HEK293 (cell line): ENCODE results near the gene CCDC78.

ENCODE experiments used
- CTCF ChIA-PET: fragments of 350-600 bp; formaldehyde crosslinking; extraction: SDS; loops from one replicate; lab custom pipeline; 2021; ENCODE audit warnings: antibody characterized with exemption; lab: Yijun Ruan, JAX
- POLR2A ChIA-PET: fragments of 300-600 bp; formaldehyde crosslinking; extraction: SDS; loops from one replicate; lab custom pipeline; 2020; ENCODE audit warnings: antibody characterized with exemption, inconsistent platforms; lab: Yijun Ruan, JAX
- H3K27ac ChIP-seq: fragments of 200-500 bp; sonication (Bioruptor generic); 2 replicates; pipeline ENCODE4 v1.5.1; 2014; ENCODE audit warnings: low read depth, low read length, control low read depth, inconsistent platforms; ENCODE audit errors: extremely low read depth
- H3K36me3 ChIP-seq, 2 experiments: fragments of 200-500 bp in 1 of 2; sonication (Bioruptor generic) in 1 of 2; 1 replicate in 1 of 2; 2 replicates in 1 of 2; pipeline ENCODE4 v1.5.1; 2014 to 2017; ENCODE audit warnings: inconsistent platforms in 2 of 2, low read length in 2 of 2; ENCODE audit not compliant: control insufficient read depth in 2 of 2, insufficient read depth in 1 of 2
- H3K4me1 ChIP-seq: fragments of 200-500 bp; sonication (Bioruptor generic); 2 replicates; pipeline ENCODE4 v1.5.1; 2014; ENCODE audit warnings: mild to moderate bottlenecking, low read length, inconsistent platforms; ENCODE audit not compliant: control insufficient read depth, insufficient read depth
- H3K4me3 ChIP-seq: 2 replicates; pipeline ENCODE4 v1.5.1; 2011; ENCODE audit warnings: low read depth, mild to moderate bottlenecking, control low read depth, low read length, moderate library complexity
- H3K9me3 ChIP-seq: fragments of 200-500 bp; sonication (Bioruptor generic); 2 replicates; pipeline ENCODE4 v1.5.1; 2014; ENCODE audit warnings: low read depth, low read length, inconsistent platforms; ENCODE audit not compliant: control insufficient read depth, insufficient read depth
- EGR2 ChIP-seq: fragments of 450-650 bp; formaldehyde crosslinking; IDR thresholded peaks from 2 replicates; pipeline ENCODE4 v1.5.1; 2016; ENCODE audit warnings: low read depth, missing biosample characterization, missing genetic modification characterization
- HOXC10 ChIP-seq: sonication (generic); formaldehyde crosslinking; IDR thresholded peaks from 2 replicates; pipeline ENCODE4 v1.8.1; 2023; ENCODE audit warnings: mild to moderate bottlenecking, missing genetic modification reagents
- IKZF3 ChIP-seq: fragments of 450-650 bp; IDR thresholded peaks from 2 replicates; pipeline ENCODE4 v1.5.0; 2018; ENCODE audit warnings: missing biosample characterization, mild to moderate bottlenecking, missing genetic modification characterization, moderate library complexity
- KLF1 ChIP-seq: fragments of 450-650 bp; formaldehyde crosslinking; IDR thresholded peaks from 2 replicates; pipeline ENCODE4 v1.5.1; 2016; ENCODE audit warnings: missing biosample characterization, missing genetic modification characterization
- KLF9 ChIP-seq: fragments of 450-650 bp; formaldehyde crosslinking; IDR thresholded peaks from 2 replicates; pipeline ENCODE4 v1.5.1; 2016; ENCODE audit warnings: missing biosample characterization, missing genetic modification characterization, low read depth
- OSR2 ChIP-seq: fragments of 450-650 bp; formaldehyde crosslinking; IDR thresholded peaks from 2 replicates; pipeline ENCODE4 v1.5.1; 2016; ENCODE audit warnings: missing biosample characterization, missing genetic modification characterization
- SCRT1 ChIP-seq: fragments of 450-650 bp; formaldehyde crosslinking; IDR thresholded peaks from 2 replicates; pipeline ENCODE4 v1.5.1; 2016; ENCODE audit warnings: missing biosample characterization, missing genetic modification characterization, borderline replicate concordance
- SP3 ChIP-seq: fragments of 450-650 bp; formaldehyde crosslinking; IDR thresholded peaks from 2 replicates; pipeline ENCODE4 v1.5.1; 2016; ENCODE audit warnings: missing biosample characterization, missing genetic modification characterization
- TRIM28 ChIP-seq: IDR thresholded peaks from 2 replicates; pipeline ENCODE4 v1.6.1; 2011; ENCODE audit warnings: low read length, control low read depth, borderline replicate concordance
- ZFP69B ChIP-seq: fragments of 450-650 bp; formaldehyde crosslinking; IDR thresholded peaks from 2 replicates; pipeline ENCODE4 v1.5.1; 2016; ENCODE audit warnings: missing biosample characterization, missing genetic modification characterization
- ZNF146 ChIP-seq: fragments of 450-650 bp; formaldehyde crosslinking; IDR thresholded peaks from 2 replicates; pipeline ENCODE4 v1.5.1; 2016; ENCODE audit warnings: missing biosample characterization, missing genetic modification characterization
- ZNF174 ChIP-seq: fragments of 450-650 bp; formaldehyde crosslinking; IDR thresholded peaks from 2 replicates; pipeline ENCODE4 v1.5.0; 2017; ENCODE audit warnings: missing biosample characterization, mild to moderate bottlenecking, missing genetic modification characterization
- ZNF292 ChIP-seq: fragments of 450-650 bp; formaldehyde crosslinking; IDR thresholded peaks from 2 replicates; pipeline ENCODE4 v1.5.1; 2016; ENCODE audit warnings: low read depth, missing biosample characterization, missing genetic modification characterization, borderline replicate concordance
- ZNF394 ChIP-seq: fragments of 450-650 bp; formaldehyde crosslinking; IDR thresholded peaks from 2 replicates; pipeline ENCODE4 v1.5.1; 2016; ENCODE audit warnings: missing biosample characterization, missing genetic modification characterization, mild to moderate bottlenecking, moderate library complexity, borderline replicate concordance
- ZNF433 ChIP-seq: fragments of 450-650 bp; formaldehyde crosslinking; IDR thresholded peaks from 2 replicates; pipeline ENCODE4 v1.5.1; 2016; ENCODE audit warnings: missing biosample characterization, missing genetic modification characterization, low read depth
- ZNF561 ChIP-seq: fragments of 450-650 bp; IDR thresholded peaks from 2 replicates; pipeline ENCODE4 v1.5.1; 2018; ENCODE audit warnings: missing biosample characterization, missing genetic modification characterization, borderline replicate concordance
- ZNF626 ChIP-seq: fragments of 450-650 bp; sonication (Bioruptor Pico); formaldehyde crosslinking; IDR thresholded peaks from 2 replicates; pipeline ENCODE4 v1.5.1; 2018; ENCODE audit warnings: missing biosample characterization, missing genetic modification characterization, inconsistent platforms
- ZNF707 ChIP-seq: fragments of 450-650 bp; formaldehyde crosslinking; IDR thresholded peaks from 2 replicates; pipeline ENCODE4 v1.5.1; 2016; ENCODE audit warnings: missing biosample characterization, missing genetic modification characterization
- ZNF76 ChIP-seq: fragments of 450-650 bp; formaldehyde crosslinking; IDR thresholded peaks from 2 replicates; pipeline ENCODE4; 2016; ENCODE audit warnings: low read depth, missing biosample characterization, missing genetic modification characterization, borderline replicate concordance
- ZNF785 ChIP-seq: fragments of 450-650 bp; formaldehyde crosslinking; IDR thresholded peaks from 2 replicates; pipeline ENCODE4 v1.5.1; 2016; ENCODE audit warnings: missing biosample characterization, missing genetic modification characterization
- ZNF792 ChIP-seq: fragments of 450-650 bp; formaldehyde crosslinking; IDR thresholded peaks from 2 replicates; pipeline ENCODE4 v1.5.1; 2016; ENCODE audit warnings: missing biosample characterization, missing genetic modification characterization
- TF ChIP-seq, protein P1 (sequence below): fragments of 450-650 bp; formaldehyde crosslinking; IDR thresholded peaks from 2 replicates; pipeline ENCODE4 v1.5.1; 2016; ENCODE audit warnings: missing biosample characterization, missing genetic modification characterization
- TF ChIP-seq, protein P2 (sequence below): IDR thresholded peaks from 2 replicates; pipeline ENCODE4 v1.6.1; 2011; ENCODE audit warnings: mild to moderate bottlenecking, low read depth, low read length, borderline replicate concordance
- TF ChIP-seq, protein P3 (sequence below): fragments of 450-650 bp; formaldehyde crosslinking; IDR thresholded peaks from 2 replicates; pipeline ENCODE4 v1.5.1; 2016; ENCODE audit warnings: missing biosample characterization, missing genetic modification characterization, borderline replicate concordance
- TF ChIP-seq, protein P4 (sequence below): fragments of 450-650 bp; formaldehyde crosslinking; IDR thresholded peaks from 2 replicates; pipeline ENCODE4 v1.5.1; 2017; ENCODE audit warnings: missing biosample characterization, mild to moderate bottlenecking, missing genetic modification characterization, moderate library complexity
- TF ChIP-seq, protein P5 (sequence below): fragments of 450-650 bp; formaldehyde crosslinking; conservative IDR thresholded peaks from 2 replicates; pipeline ENCODE4 v1.5.1; 2016; ENCODE audit warnings: low read depth, missing biosample characterization, missing genetic modification characterization

Gene CCDC78

DNA sequence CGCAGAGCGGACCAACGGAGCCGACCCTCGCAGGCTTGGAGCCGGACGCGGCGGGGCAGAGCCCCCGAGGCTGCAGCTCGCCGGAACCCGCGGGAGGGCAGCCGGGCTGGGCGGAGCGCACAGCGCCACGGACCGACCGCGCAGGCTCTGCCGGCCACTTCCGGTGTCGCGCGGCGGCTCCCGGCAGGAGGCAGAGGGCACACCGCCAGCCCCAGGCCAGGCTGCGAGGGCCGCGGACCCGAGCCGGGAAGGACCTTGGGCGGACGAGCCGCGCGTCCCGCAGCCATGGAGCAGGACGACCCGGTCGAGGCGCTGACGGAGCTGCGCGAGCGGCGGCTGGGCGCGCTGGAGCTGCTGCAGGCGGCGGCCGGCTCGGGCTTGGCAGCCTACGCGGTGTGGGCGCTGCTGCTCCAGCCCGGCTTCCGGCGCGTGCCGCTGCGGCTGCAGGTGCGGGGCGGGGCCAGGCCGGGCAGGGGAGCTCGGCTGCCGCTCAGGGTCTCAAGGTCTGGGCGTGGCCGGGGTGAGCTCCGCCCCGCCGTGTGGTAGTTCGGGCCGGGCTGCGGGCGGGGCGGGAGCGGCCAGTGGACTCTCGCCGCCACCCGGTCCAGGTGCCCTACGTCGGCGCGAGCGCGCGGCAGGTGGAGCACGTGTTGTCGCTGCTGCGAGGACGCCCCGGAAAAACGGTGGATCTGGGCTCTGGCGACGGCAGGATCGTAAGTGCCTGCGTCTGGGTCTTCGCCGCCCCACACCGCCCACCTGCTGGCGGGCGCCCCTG, 5.1 kb downstream of the CCDC78 start, which contains the start of gene ANTKMT:
Gene ANTKMT (plus strand): TSS at position 157 of the 775 bp plus-strand sequence. CDS start 129 bp downstream, at position 286.
- ChIA-PET CTCF (interaction anchor here (0.6 to 5.7 kb wide), 10 partner anchors 9 to 336 kb away, joined by 3 to 34 read pairs (median 5); partner anchors contain the start of genes CHTF18, CIAO3 and RPUSD1), POLR2A (interaction anchor here (0.7 to 2.8 kb wide), 19 partner anchors 9 to 368 kb away, joined by 3 to 25 read pairs (median 6); partner anchors contain the start of genes CHTF18, CIAO3, GNG13 and RHOT2)
- H3K27ac ChIP-seq, result peak within 1 kb of the TSS; percentile 94
- TF ChIP-seq ZNF394 (tag by site-specific recombination) (no peak), ZNF626 (tag by site-specific recombination) (peak; percentile 93; the same call in 1 of the 2 replicates), ZNF174 (tag by site-specific recombination) (0 out of 2 replicates have a peak, but pooled peaks have one; percentile 74), ZNF76 (tag by site-specific recombination) (peak; percentile 49), ZNF785 (tag by site-specific recombination) (no peak), KLF9 (peak; percentile 52), HOXC10 (CRISPR knock-in tag) (0 out of 2 replicates have a peak, but pooled peaks have one; percentile 34), ZNF292 (no peak), SP3 (tag by site-specific recombination) (peak; percentile 46), ZNF561 (tag by site-specific recombination) (peak; percentile 98; the same call in 1 of the 2 replicates), ZNF146 (no peak), IKZF3 (0 out of 2 replicates have a peak, but pooled peaks have one; percentile 24), OSR2 (tag by site-specific recombination) (peak; percentile 45; the same call in 1 of the 2 replicates), ZFP69B (tag by site-specific recombination) (no peak), ZNF707 (tag by site-specific recombination) (no peak), EGR2 (tag by site-specific recombination) (peak; percentile 37; the same call in 1 of the 2 replicates), SCRT1 (tag by site-specific recombination) (peak; percentile 78), KLF1 (tag by site-specific recombination) (peak; percentile 75), ZNF433 (tag by site-specific recombination) (no peak), TRIM28 (peak; percentile 32; the same call in 1 of the 2 replicates), ZNF792 (no peak)
- TF ChIP-seq, protein P1, sequence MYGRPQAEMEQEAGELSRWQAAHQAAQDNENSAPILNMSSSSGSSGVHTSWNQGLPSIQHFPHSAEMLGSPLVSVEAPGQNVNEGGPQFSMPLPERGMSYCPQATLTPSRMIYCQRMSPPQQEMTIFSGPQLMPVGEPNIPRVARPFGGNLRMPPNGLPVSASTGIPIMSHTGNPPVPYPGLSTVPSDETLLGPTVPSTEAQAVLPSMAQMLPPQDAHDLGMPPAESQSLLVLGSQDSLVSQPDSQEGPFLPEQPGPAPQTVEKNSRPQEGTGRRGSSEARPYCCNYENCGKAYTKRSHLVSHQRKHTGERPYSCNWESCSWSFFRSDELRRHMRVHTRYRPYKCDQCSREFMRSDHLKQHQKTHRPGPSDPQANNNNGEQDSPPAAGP (tag by site-specific recombination), result 0 out of 2 replicates have a peak, but pooled peaks have one; percentile 54
- TF ChIP-seq, protein P2, sequence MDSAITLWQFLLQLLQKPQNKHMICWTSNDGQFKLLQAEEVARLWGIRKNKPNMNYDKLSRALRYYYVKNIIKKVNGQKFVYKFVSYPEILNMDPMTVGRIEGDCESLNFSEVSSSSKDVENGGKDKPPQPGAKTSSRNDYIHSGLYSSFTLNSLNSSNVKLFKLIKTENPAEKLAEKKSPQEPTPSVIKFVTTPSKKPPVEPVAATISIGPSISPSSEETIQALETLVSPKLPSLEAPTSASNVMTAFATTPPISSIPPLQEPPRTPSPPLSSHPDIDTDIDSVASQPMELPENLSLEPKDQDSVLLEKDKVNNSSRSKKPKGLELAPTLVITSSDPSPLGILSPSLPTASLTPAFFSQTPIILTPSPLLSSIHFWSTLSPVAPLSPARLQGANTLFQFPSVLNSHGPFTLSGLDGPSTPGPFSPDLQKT, result peak; percentile 38; the same call in 1 of the 2 replicates
- TF ChIP-seq, protein P3, sequence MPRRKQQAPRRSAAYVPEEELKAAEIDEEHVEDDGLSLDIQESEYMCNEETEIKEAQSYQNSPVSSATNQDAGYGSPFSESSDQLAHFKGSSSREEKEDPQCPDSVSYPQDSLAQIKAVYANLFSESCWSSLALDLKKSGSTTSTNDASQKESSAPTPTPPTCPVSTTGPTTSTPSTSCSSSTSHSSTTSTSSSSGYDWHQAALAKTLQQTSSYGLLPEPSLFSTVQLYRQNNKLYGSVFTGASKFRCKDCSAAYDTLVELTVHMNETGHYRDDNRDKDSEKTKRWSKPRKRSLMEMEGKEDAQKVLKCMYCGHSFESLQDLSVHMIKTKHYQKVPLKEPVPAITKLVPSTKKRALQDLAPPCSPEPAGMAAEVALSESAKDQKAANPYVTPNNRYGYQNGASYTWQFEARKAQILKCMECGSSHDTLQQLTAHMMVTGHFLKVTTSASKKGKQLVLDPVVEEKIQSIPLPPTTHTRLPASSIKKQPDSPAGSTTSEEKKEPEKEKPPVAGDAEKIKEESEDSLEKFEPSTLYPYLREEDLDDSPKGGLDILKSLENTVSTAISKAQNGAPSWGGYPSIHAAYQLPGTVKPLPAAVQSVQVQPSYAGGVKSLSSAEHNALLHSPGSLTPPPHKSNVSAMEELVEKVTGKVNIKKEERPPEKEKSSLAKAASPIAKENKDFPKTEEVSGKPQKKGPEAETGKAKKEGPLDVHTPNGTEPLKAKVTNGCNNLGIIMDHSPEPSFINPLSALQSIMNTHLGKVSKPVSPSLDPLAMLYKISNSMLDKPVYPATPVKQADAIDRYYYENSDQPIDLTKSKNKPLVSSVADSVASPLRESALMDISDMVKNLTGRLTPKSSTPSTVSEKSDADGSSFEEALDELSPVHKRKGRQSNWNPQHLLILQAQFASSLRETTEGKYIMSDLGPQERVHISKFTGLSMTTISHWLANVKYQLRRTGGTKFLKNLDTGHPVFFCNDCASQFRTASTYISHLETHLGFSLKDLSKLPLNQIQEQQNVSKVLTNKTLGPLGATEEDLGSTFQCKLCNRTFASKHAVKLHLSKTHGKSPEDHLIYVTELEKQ (tag by site-specific recombination), result no peak
- TF ChIP-seq, protein P4, sequence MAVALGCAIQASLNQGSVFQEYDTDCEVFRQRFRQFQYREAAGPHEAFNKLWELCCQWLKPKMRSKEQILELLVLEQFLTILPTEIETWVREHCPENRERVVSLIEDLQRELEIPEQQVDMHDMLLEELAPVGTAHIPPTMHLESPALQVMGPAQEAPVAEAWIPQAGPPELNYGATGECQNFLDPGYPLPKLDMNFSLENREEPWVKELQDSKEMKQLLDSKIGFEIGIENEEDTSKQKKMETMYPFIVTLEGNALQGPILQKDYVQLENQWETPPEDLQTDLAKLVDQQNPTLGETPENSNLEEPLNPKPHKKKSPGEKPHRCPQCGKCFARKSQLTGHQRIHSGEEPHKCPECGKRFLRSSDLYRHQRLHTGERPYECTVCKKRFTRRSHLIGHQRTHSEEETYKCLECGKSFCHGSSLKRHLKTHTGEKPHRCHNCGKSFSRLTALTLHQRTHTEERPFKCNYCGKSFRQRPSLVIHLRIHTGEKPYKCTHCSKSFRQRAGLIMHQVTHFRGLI (tag by site-specific recombination), result peak; percentile 96
- TF ChIP-seq, protein P5, sequence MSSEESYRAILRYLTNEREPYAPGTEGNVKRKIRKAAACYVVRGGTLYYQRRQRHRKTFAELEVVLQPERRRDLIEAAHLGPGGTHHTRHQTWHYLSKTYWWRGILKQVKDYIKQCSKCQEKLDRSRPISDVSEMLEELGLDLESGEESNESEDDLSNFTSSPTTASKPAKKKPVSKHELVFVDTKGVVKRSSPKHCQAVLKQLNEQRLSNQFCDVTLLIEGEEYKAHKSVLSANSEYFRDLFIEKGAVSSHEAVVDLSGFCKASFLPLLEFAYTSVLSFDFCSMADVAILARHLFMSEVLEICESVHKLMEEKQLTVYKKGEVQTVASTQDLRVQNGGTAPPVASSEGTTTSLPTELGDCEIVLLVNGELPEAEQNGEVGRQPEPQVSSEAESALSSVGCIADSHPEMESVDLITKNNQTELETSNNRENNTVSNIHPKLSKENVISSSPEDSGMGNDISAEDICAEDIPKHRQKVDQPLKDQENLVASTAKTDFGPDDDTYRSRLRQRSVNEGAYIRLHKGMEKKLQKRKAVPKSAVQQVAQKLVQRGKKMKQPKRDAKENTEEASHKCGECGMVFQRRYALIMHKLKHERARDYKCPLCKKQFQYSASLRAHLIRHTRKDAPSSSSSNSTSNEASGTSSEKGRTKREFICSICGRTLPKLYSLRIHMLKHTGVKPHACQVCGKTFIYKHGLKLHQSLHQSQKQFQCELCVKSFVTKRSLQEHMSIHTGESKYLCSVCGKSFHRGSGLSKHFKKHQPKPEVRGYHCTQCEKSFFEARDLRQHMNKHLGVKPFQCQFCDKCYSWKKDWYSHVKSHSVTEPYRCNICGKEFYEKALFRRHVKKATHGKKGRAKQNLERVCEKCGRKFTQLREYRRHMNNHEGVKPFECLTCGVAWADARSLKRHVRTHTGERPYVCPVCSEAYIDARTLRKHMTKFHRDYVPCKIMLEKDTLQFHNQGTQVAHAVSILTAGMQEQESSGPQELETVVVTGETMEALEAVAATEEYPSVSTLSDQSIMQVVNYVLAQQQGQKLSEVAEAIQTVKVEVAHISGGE (tag by site-specific recombination), result peak; percentile 96

More for the DNA sequence above, 5.1 kb downstream of the CCDC78 start, which contains the start of gene ANTKMT:
- Histone ChIP-seq H3K4me1 (peaks cover 7% of the 10 kb centered on the region), H3K36me3 (peaks cover 0 to 12% of the 10 kb centered on the region in 2 experiments; a peak in 1 of 3 replicates), H3K9me3 (no peaks in the 10 kb centered on the region), H3K4me3 (peak within 1 kb of the TSS; percentile 66)
